ENCODE measurements around the gene ST13. TPM values are rescaled to one million over a fixed set of nuclear protein-coding genes. Genes with fewer than 3 reads are reported as not detected.
"Not testable (repeated sequence)": the region's sequence is repeated elsewhere in the genome, so short reads cannot be mapped to it uniquely, and the experiment has no call there.

ST13 gene
- total RNA-seq, 1 donor from 2014 or later, result 289 TPM

DNA sequence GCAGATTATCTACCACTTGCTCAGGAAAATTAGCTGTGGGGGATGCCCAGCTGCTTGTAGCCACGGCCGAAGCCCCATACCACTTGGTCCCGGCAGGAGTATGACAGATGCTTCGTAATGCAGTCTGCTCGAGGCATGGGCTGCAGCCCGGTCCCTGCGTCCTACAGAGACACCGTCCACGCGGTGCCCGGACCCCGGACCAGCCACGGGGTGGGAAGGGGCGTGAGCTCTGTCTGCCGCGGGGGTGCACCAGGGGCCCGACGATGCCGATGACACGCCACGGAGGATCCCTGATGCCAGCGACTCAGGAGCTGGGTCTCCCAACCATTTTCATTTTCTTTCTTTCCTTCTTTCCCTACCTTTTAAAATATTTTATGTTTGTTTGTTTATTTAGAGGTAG is 67.3 kb downstream of the ST13 start:
- peaks cover 35% of the 10 kb centered on the region for H3K36me3 Mint-ChIP-seq (ENCODE audit: unreplicated experiment)
- DNase-seq (ENCODE audit: extremely low spot score, unreplicated experiment), result no peak
- no peak overlapping the region for H3K27ac Mint-ChIP-seq (ENCODE audit: unreplicated experiment)
- no peaks in the 10 kb centered on the region for H3K9me3 Mint-ChIP-seq (ENCODE audit: unreplicated experiment)
- H3K4me1 Mint-ChIP-seq (ENCODE audit: unreplicated experiment), result peaks cover 9% of the 10 kb centered on the region
- H3K4me3 Mint-ChIP-seq (ENCODE audit: unreplicated experiment), result no peak overlapping the region
- H3K27me3 Mint-ChIP-seq (ENCODE audit: unreplicated experiment), result no peaks in the 10 kb centered on the region
- TF ChIP-seq, protein P1, sequence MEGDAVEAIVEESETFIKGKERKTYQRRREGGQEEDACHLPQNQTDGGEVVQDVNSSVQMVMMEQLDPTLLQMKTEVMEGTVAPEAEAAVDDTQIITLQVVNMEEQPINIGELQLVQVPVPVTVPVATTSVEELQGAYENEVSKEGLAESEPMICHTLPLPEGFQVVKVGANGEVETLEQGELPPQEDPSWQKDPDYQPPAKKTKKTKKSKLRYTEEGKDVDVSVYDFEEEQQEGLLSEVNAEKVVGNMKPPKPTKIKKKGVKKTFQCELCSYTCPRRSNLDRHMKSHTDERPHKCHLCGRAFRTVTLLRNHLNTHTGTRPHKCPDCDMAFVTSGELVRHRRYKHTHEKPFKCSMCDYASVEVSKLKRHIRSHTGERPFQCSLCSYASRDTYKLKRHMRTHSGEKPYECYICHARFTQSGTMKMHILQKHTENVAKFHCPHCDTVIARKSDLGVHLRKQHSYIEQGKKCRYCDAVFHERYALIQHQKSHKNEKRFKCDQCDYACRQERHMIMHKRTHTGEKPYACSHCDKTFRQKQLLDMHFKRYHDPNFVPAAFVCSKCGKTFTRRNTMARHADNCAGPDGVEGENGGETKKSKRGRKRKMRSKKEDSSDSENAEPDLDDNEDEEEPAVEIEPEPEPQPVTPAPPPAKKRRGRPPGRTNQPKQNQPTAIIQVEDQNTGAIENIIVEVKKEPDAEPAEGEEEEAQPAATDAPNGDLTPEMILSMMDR (IDR thresholded peaks at IDR 0.05), result no peak

DNA sequence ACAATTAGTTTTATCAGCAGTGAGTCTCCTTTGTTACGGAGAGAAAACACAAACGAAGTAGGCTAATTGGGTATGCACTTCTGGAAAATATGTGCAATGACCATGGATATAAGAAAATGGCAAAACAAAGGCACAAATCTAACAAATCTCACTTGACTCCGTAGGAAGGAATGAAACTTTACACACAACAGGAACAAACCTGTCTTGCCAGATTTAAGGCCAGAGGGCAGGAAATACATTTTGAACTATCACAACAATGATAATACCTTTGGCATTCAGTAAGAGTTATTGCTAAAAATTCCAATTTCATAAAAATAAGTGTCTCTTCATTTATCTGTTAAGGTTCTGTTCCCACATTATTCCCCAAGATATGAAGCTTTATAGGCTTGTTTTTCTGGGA is 73.9 kb downstream of the ST13 start:
- Mint-ChIP-seq H3K4me3 (ENCODE audit: unreplicated experiment) (no peak overlapping the region), H3K27me3 (ENCODE audit: unreplicated experiment) (no peaks in the 10 kb centered on the region), H3K9me3 (ENCODE audit: unreplicated experiment) (no peaks in the 10 kb centered on the region), H3K36me3 (ENCODE audit: unreplicated experiment) (peaks cover 22% of the 10 kb centered on the region), H3K27ac (ENCODE audit: unreplicated experiment) (no peak overlapping the region), H3K4me1 (ENCODE audit: unreplicated experiment) (no peaks in the 10 kb centered on the region)
- TF ChIP-seq, protein P1 (IDR thresholded peaks at IDR 0.05), result no peak
- no peak for DNase-seq (ENCODE audit: extremely low spot score, unreplicated experiment)

DNA sequence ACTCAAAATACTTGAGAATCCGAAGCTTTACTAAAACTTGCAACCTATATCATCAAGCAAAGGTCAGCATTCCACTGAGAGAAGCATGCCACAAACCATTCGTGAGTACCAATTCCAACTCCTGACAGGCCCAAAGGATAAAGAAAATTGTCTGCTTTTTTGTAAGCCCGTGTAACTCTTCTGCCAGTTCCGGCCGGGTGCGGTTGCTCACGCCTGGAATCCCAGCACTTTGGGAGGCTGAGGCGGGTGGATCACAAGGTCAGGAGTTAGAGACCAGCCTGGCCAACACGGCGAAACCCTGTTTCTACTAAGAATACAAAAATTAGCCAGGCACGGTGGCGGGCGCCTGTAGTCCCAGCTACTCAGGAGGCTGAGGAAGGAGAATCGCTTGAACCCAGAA is 74.7 kb downstream of the ST13 start:
- not testable (repeated sequence) for H3K4me3 Mint-ChIP-seq (ENCODE audit: unreplicated experiment); DNase-seq (ENCODE audit: extremely low spot score, unreplicated experiment); H3K9me3 Mint-ChIP-seq (ENCODE audit: unreplicated experiment); H3K27ac Mint-ChIP-seq (ENCODE audit: unreplicated experiment); H3K4me1 Mint-ChIP-seq (ENCODE audit: unreplicated experiment); H3K27me3 Mint-ChIP-seq (ENCODE audit: unreplicated experiment)
- peaks cover 21% of the 10 kb centered on the region for H3K36me3 Mint-ChIP-seq (ENCODE audit: unreplicated experiment)

Small RNA genes lying within 50 kb of the gene (microRNA-seq; reads per million reads assigned to microRNA genes)
- not detected for gene MIR4766 (ENCODE audit: unreplicated experiment)

Other genes with a start within 250 kb of the ST13 start
- gene MRTFA, start 219.9 kb downstream of the ST13 start, total RNA-seq, result 59.0 and 71.9 TPM in 2 replicates
- not detected in 2 replicates for gene MCHR1, start 177.2 kb downstream of the ST13 start, total RNA-seq
- 15.8 and 17.1 TPM in 2 replicates for gene SLC25A17, start 37.3 kb downstream of the ST13 start, total RNA-seq
- 20.9 and 22.5 TPM in 2 replicates for gene XPNPEP3, start 509 bp upstream of the ST13 start, total RNA-seq
- gene DNAJB7, start 5.5 kb upstream of the ST13 start, total RNA-seq, result not detected in 2 replicates
- gene RBX1, start 94.7 kb upstream of the ST13 start, total RNA-seq, result 54.1 and 58.5 TPM in 2 replicates
- 74.8 and 83.4 TPM in 2 replicates for gene EP300, start 236.0 kb upstream of the ST13 start, total RNA-seq

Measured in osteocyte (in vitro differentiated cells).